HuH-7.5 (cell line): Measurements from ENCODE around the gene HRH1.
A peak's percentile ranks its signal among the peaks of the same experiment; 100 is the strongest.
"Not testable (repeated sequence)": the region's sequence is repeated elsewhere in the genome, so short reads cannot be mapped to it uniquely, and the experiment has no call there.

Source experiments
- DNase-seq: peaks from one replicate; pipeline ENCODE4 v3.0.0; 2011; ENCODE audit warnings: low spot score

The HRH1 gene

DNA sequence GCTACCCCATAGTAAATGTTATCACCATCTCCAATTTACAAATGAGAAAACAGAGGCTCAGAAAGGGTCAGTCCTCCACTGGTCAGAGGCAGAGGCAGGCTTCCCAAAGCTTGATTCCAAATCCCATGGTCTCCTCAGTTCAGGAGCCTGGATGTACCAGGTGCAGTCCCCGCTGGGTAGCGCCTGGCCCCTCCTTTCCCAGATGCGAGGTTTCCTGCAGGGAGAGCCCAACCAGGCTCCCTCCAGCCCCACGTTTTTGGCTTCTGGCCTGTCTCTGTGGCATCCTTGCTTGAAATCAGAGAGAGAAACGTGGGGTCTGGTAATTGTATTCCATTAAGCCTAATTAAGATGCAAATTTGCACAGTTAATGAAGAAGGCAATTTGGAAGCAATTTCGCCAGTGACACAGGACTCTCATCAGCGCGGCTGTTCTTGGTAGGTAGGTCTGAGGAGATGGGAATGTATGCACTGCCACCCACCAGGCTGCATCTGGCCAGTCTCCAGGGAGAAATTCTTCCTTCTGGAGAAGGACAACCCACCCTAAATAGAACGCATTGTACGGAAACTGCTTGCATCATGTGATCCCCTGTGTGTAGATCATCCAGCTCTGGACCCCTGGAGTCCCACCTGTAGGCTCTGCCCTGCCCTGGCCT is 50.5 kb downstream of the HRH1 start:
- DNase-seq = no peak

DNA sequence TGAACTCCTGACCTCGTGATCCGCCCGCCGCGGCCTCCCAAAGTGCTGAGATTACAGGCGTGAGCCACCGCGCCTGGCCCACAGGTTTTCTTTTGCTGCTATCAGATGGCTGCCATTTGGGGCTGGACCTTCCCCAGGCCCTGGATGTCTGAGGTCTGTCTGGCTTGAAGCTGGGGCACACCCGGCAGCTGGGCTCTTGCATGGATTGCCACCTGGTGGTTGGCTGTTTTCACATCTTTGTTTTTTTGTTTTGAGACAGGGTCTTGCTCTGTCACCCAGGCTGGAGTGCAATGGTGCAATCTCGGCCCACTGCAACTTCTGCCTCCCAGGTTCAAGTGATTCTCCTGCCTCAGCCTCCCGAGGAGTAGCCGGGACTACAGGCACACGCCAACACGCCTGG is 51.6 kb downstream of the HRH1 start:
- DNase-seq = not testable (repeated sequence)

DNA sequence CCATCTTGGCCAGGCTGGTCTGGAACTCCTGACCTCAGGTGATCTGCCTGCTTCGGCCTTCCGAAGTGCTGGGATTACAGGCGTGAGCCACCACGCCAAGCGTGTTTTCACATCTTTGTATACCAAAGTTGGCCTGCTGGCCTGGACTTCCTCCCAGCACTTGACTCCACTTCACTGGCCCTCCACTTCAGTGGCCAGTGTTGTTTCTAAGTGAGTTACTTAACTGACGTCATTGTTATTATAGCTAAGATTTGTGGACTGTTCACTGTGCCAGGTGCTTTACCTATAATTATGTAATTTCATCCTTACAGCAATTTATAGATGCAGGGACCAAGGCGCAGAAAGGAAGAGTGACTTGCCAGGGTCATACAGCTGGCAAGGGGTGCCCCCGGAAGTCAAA is 52.0 kb downstream of the HRH1 start:
- no peak for DNase-seq

DNA sequence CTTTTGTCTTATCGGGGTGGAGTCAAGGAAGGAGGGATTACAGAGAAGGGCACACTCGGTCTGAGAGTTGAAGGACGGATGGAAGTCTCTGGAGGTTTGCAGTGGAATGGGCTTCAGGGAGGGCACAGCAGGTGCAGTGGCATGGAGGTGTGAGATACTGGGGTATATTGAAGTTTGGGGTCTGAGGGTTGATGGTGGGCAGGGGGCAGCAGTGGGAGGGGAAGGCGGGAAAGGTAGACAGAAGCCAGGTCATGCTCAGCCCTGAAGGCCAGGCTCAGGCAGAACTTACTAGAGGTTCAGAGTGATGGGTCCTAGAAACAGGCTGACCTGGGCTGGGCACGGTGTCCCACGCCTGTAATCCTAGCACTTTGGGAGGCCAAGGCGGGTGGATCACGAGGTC is 52.7 kb downstream of the HRH1 start:
- DNase-seq = no peak

DNA sequence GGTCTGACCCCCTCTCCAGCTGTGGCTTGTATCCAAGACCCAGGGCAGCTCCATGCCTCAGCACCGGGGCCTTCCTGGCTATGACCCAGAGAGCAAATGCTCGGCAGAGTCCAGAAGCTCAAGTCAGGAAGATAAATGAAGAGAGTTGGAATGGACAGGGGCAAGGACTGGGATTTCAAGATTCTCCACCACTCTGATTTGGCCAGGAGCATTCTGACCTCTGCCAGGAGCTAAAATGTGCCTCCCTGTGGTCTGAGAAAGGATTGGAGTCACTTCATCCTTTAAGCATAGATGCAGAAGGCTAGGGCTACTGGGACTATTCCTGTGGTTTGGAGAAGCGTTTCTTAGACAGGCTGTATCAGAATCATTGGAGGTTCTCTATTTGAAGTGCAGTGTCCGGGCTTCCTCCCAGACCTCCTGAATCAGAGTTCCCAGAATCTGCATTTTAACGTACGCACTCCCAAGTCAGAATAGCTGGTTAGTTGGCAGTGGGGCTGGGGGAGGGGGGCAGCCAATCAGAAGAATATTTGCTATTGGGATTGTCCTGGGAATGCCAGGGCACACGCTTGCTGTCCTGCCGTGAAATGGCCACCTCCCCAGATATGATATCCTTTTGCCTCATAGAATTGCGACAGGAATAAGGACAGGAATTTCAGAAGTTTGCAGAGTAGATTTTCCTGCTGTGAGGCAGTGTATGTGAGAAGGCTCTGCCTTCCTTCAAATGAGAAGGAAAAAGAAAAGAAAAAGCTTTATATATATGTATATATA is 57.4 kb downstream of the HRH1 start:
- DNase-seq = no peak

DNA sequence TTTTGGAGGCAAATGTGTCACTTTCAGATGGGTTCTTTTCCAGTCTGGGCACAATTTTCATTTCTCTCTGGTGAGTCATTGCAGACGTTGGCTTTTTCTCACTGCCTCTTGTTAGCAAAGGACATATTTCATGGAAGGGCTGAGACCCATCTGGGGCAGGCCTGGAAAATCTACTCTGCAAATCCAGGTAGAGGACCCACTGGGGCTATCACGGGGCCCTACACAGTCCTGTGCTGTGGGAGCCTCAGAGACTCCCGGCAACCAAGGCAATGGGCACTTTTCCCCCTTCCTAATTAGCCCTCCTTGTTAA is 58.0 kb downstream of the HRH1 start:
- no peak for DNase-seq

DNA sequence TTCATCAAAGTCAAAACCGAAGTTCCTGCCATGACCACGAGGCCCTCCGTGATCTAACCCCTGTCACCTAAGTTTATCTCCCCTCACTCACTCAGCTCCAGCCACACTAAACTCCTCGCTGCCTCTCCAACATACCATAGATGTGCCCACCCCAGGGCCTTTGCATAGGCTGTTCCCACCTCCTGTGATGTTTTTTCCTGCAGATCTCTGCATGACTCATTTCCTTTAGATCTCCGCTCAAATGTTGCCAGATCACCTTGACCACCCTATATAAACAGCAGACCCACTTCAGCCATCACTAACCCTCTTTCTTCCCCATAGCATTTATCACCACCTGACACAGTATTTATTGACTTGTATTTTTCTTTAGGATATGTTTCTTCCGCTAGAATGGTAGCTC is 58.5 kb downstream of the HRH1 start:
- DNase-seq = no peak

DNA sequence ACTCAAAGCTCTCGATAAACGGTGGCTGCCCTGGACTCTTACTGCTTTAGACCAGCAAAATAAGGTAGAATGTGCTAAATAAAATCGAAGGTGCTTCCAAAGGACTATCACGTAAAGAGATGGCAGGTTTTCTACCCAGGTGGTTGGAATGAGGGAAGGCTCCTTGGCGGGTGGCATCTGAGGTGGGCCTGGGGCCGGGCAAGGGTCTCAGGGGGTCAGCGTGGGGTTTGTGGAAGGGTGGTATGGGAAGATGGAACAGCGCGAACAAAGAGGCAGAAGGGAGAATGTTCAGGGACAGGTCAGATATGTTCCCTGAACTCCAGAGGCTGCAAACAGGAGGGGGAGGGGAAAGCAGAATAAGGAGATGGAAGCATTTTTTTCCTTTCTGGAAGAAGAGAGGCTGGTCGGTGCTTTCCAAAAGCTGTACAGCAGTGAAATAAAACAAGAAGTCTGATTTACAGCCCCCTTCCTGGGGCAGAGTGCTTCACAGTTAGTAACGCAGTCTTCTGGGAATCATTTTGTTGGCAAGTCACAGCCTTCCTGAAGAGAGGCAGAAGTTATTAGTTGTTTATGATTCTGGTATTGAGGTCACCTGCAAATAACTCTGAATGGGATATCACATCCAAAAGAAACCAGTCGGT is 59.6 kb downstream of the HRH1 start:
- DNase-seq = no peak

DNA sequence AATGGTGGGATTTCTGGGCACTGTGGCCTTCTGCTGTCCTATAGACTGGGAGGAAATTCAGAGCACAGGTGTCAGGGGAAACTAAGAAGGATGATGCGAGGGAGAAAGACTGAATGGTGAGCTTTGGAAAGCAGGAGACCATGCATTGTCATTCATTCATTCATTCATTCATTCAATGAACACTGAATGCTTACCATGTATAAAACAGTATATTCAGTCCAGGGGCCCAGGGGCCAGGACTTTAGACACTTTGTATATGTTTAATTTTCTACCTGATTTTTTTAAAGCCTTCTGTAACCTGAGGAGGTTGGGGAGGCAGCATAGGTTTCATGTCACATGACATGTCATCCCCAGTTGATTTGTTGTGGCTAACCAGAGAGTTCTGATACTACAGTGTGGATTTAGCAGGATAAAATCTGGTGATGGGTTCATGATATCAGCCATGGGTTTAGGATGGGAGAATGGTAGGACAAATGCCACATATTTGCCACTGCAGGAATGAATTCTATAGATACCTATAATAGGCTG is 60.2 kb downstream of the HRH1 start:
- DNase-seq = no peak

DNA sequence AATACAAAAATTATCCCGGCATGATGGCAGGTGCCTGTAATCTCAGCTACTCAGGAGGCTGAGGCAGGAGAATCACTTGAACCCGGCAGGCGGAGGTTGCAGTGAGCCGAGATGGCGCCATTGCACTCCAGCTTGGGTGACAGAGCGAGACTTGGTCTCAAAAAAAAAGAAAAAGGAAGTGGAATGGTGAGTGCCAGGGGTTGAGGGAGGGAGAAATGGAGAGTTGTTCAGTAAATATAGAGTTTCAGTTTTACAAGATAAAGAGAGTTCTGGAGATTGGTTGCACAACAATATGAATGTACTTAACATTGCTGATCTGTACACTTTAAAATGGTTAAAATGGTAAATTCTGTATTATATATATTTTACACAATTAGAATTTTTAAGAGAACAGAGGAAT is 63.1 kb downstream of the HRH1 start:
- not testable (repeated sequence) for DNase-seq

DNA sequence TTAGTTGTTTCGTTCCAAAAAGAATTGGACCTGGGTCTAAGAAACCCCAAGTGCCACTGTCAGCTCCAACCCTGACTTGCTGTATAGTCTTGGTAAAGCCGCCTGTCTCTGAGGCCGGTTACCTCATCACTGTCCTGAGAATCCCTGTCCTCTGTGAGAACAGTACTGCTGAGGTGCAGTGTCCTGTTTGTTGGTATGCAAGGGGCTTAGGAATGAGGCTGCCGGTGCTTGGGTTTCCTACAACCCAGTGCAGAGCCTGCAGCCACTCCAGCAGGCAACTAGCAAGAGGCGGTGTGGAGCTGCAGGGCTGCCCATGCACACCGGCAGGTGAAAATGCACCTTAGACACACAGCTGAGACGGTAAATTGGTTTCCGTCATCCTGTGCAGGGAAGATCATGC is 65.9 kb downstream of the HRH1 start:
- no peak for DNase-seq

DNA sequence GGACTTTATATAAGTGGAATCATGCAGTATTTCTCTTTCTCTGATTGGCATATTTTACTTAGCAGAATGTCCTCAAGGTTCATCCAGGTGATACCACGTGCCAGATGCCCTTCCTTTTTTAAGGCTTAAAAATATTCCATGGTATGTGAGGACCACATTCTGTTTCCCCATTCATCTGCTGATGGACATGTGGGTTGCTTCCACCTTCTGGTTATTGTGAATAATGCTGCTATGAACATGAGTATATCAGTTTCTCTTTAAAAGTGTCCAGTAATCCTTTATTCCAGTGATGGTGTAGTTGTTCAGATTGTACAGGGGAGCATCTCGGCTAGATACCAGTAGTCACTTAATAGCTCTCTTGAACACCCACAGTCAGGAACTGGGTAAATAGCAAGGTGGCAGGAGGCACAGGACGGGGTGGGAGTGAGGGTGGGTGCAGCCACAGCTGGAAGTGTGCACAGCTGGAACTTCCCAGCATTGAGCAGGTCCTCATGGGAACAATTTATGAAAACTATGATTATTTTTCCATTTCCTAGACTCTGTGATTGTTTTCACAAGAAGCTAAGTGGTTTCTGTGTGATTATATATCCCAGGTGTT is 67.6 kb downstream of the HRH1 start:
- no peak for DNase-seq

DNA sequence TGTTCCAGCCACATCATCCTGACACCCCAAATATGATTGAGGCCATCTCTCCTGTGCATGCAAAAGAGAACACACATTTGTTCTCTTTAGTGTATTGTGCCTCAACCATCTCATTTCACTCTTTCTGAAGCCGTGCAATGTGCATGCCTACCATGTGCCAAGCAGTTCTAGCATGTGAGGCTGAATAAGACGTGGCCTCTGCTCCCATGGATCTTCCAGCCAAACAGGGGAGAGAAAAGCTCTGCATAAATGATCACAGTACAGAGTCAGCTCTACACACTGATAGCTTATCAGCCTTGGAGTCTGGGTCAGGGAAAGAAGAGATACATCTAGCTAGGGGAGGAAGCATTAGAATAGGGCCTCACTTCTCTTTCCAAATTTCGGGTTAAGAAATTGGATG is 69.7 kb downstream of the HRH1 start:
- no peak for DNase-seq

DNA sequence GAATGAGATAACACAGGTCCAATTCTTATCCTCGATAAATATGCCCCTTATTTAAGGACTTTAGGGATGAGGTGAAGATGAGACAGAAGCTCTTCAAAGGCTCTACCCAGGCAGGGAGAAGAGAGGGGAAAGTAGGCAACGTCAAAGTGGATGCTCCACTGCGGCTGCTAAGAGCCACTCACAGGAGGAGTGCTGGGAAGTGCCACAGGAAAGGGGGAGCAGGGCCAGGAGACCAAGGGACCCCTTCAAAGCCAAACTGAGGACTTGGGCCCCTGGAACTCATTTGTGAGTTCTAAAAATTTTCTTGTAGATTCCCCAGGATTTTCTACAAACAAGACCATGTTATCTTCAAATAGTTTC is 70.6 kb downstream of the HRH1 start:
- DNase-seq = no peak

DNA sequence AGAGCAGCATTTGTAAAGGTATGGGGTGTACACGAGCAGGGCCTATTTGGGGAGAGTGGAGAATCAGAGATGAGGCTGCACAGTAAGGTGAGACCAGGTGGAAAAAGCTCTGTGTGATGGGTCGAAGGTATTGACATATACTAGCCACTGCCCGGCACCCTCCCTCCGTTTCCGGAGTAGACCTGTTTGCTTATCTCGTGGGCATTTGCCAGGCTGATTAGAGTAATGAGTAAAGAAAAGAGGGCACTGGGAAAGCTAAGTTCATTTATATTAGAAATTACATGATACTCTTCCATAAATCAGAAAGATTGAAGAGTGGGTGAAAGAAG is 71.7 kb downstream of the HRH1 start:
- no peak for DNase-seq

DNA sequence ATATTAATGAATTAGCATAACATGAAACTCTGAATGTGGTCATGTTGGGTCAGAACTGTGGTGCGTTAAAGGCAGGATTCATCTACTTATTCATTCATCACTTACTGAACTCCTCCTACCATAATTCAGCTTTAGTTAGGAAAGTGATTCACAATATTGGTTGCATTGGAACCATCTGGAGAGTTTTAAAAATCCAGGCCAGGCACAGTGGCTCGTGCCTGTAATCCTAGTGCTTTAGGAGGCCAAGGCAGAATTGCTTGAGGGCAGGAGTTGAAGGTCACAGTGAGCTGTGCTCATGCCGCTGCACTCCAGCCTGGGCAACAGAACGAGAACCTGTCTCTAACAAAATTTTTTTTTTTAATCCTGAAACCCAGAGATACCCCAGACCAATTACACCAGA is 73.7 kb downstream of the HRH1 start:
- DNase-seq = no peak

DNA sequence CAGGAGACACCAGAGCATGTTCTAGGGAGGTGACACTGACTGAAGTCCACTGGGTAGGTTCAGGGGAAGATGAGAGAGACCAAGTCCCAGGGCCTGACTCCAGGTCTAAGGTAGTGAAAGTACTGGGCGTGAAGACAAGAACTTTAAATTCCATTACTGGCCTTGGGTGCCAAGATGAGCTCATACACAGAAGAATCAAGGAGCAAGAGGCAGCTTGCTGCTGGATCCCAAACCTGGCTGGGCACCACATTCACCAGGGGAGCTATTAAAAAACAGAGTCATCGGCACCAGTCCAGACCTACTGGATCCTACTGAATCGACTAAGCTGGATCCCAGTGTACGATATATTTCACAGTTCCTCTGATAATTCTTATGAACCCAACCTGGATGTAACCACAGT is 75.8 kb downstream of the HRH1 start:
- no peak for DNase-seq

DNA sequence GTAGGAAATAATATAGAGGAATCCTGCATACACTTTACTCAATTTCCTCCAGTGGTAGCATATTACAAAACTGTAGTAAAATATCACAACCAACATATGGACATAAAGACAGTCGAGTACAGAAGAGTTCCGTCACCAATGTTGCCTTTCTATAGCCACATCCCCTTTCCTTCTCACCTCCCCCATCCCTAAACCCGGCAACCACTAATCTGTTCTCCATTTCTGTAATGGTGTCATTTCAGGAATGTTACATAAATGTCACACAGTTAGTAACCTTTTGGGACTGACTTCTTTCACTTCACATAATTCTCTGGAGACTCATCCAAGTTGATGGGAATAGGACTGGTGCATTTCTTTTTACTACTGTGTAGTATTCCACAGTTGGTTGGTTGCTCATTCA is 76.5 kb downstream of the HRH1 start:
- no peak for DNase-seq

DNA sequence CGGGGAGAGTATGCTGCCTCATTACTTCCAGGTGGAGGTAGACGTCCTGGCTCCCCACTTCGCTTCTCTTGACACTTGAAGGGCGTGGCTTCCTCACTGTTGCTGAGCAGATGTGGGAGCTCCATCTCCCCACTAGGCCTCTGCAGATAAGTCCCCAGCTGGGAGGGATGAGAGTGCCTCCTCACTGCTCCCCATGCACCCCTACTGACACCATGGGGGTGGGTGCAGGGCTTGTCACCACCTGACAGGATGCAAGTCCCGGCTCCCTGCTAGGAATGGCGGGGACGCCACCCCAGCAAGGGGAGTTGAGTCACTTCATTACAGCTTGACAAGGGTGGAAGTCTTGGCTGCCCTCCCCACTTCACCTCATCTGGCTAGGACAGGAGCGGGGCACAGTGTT is 81.1 kb downstream of the HRH1 start:
- no peak for DNase-seq

DNA sequence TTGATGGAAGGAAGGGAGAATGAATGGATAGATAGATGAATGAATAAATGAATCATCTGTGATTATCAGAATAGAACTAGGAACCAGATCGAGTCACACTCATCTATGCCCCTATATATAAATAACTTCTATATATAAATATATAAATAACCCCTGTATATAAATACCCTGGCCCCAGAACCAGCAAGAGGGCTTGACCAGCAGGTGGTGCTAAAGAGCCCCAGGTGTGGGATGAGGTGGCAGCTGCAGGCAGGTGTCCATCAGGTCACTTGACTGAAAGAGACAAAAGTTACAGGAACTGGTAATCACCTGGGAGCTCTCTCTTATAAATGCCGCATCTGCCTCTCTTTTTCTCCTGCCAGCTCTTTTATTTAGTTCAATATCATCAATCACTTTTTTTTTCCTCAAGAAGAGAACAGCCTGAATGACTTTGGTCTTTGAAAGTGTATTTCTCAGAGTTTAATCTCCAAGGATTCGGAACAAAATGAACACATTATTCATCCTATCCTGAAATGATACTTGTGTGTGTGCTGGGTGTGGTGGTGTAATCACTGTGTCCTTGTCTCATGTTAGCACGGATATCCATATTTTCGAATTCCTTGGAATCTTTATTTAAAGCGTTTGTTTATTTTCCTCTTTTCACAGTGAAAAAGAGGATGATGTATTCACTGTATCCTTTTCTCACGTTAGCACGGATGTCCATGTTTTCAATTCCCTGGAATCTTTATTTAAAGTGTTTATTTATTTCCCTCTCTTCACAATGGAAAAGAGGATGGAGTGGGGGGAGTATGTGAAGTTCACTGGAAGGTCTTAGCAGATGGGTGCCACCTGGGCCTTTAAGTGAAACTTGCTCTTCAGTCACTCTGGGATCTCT is 82.5 kb downstream of the HRH1 start:
- DNase-seq = peak; percentile 82

DNA sequence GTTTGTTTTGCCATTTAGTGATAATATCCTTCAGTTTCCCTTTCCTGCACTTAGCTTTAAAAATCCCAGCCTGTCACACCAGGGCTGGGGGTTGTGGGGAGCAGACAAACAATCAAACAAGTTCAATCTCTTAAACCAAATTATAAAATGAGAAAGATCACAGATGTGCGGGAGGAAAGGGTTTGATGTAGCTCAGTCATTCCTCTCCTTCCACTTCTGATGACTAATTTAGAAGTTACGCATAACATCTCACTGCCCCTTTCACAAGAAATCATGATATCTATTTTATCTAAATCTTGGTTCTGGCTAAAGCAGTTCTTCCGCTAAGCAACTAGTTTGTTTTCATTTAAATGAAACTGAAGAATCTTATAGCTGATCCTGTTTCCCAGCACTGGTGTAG is 83.8 kb downstream of the HRH1 start:
- DNase-seq = no peak

DNA sequence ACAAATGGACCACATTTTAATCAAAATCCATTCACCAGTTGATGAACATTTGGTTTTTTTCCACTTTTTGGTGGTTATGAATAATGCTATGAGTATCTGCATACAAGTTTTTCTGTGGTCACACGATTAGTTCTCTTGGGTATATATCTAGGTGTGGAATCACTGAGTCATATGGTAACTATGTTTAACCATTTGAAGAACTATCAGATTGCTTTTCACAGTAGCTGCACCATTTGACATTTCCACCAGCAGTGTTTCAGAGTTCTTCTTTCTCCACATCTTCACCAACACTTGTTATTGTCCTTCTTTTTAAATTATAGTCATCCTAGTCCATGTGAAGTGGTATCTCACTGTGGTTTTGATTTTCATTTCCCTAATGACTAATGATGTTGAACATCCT is 84.6 kb downstream of the HRH1 start:
- DNase-seq = no peak
